ENCODE measurements around the gene MIS12.

GRCh38 chr17:5535436-5535835 is 49.1 kb downstream of the MIS12 start:
- TF ChIP-seq POLR2AphosphoS5 (IDR thresholded peaks at IDR 0.05; ENCODE audit: borderline replicate concordance, low read depth, low read length) (no peak), EZH2 (IDR thresholded peaks at IDR 0.05) (no peak), FOXP2 (optimal IDR thresholded peaks at IDR 0.05; ENCODE audit: control extremely low read depth, extremely low read length, insufficient read depth) (no peak)

Measured in SK-N-MC (cell line).